ENCODE measurements around the gene KLF13. TPM values are rescaled to one million over a fixed set of nuclear protein-coding genes. Genes with fewer than 3 reads are reported as not detected.
A peak's percentile ranks its signal among the peaks of the same experiment; 100 is the strongest.
"Not testable (repeated sequence)": the region's sequence is repeated elsewhere in the genome, so short reads cannot be mapped to it uniquely, and the experiment has no call there.

Gene KLF13
- total RNA-seq, 2 donors from 2014 or later: 101 to 119 TPM

DNA sequence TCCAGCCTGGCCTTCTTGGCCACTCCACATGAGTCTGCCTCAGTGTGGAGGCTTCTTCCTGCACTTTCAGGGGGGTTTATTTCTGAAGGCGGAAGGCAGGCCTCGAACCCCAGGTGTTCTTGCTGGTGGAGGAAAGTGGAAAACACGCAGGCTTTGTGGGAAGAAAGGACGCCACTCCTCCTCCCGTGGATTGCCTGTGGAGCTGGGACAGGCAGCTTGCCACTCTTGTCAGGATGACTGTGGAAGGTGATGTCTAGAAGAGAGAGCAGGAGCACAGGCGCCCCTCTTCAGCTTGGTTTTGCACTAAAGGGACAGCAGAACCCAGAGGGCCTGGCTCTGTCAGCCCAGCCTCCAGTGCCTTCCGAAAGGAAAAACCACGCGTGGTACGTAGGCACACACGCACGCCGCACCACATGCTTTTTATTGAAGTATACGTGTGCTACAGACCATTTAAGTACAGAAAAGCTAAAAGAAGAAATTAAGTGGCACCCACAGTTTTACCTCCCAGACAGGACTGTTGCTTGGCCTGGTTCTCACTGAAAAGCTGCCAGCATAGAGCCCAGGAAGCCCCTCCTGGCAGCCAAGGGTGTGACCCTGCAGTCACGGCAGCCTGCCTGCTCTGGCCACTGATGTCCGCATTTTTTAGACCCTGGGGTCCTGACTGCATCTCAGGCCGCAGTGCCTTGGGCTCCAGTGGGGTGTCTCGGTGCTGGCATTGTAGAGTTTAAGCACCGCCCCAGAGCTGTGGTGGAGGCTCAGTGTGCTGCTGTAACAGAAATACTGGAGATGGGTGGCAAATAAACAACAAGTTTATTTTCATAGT, 21.6 kb downstream of the KLF13 start:
- peaks cover 63% of the 10 kb centered on the region for H3K36me3 Mint-ChIP-seq (ENCODE audit: low read depth)
- no peaks in the 10 kb centered on the region for H3K9me3 Mint-ChIP-seq
- H3K4me1 Mint-ChIP-seq: peaks cover 75% of the 10 kb centered on the region
- peak overlapping the region; percentile 98 for H3K27ac Mint-ChIP-seq
- no peak for ATAC-seq (replicated peaks)
- no peaks in the 10 kb centered on the region for H3K27me3 Mint-ChIP-seq
- peak overlapping the region; percentile 99 for H3K4me3 Mint-ChIP-seq

DNA sequence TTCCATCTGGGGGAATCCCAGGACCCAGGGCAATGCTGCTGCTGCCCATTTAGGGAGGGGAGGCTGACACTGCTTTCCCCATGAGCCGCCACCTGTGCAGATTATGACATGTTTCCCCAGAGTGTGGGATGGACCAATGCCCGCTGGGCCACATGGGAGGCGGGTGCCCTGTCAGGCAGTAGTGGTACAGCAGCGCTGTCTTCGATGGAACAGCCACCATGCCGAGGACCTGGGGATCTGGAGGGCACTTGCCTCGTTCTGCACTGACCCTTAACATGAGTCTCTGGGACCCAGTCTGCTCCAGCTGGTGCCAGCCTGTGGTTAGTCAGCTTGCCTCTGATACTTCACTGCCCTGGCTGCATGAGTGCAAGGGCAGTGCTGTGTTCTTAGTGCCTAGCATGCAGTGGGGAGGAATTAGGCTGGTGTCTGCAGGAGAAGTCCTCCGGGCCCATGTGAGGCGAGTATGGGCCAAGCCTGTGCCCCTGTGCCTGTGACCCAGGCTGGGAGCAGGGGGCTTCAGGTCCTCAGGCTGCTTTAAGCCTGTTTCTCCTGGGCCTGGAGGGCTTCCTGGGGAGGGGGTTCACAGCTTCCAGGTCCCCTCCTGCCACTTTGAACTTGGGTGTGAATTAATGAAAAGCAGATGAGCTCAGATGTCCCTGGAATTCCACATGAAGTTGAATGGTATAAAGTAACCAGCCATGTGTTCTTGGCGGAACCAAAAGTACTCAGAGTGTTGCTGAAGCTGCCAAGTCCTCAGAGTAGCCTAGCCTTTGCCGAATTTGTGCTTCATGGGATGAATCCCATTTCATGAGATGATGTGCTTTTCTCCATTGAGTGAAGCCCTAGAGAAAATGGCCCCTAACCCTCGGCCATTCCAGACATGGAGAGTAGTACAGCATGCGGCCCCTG, 22.9 kb downstream of the KLF13 start:
- Mint-ChIP-seq H3K27me3 (no peaks in the 10 kb centered on the region), H3K36me3 (ENCODE audit: low read depth) (peaks cover 70% of the 10 kb centered on the region), H3K9me3 (no peaks in the 10 kb centered on the region), H3K4me1 (peaks cover 72% of the 10 kb centered on the region), H3K4me3 (peak overlapping the region; percentile 82), H3K27ac (peak overlapping the region; percentile 95)
- ATAC-seq (replicated peaks): no peak

GRCh38 chr15:31350771-31351170, 24.1 kb downstream of the KLF13 start:
- H3K36me3 Mint-ChIP-seq (ENCODE audit: low read depth): peaks cover 81% of the 10 kb centered on the region
- H3K9me3 Mint-ChIP-seq: no peaks in the 10 kb centered on the region
- no peak for ATAC-seq (replicated peaks)
- peak overlapping the region; percentile 82 for H3K4me3 Mint-ChIP-seq
- H3K27ac Mint-ChIP-seq: peak overlapping the region; percentile 95
- H3K27me3 Mint-ChIP-seq: no peaks in the 10 kb centered on the region
- peaks cover 78% of the 10 kb centered on the region for H3K4me1 Mint-ChIP-seq

DNA sequence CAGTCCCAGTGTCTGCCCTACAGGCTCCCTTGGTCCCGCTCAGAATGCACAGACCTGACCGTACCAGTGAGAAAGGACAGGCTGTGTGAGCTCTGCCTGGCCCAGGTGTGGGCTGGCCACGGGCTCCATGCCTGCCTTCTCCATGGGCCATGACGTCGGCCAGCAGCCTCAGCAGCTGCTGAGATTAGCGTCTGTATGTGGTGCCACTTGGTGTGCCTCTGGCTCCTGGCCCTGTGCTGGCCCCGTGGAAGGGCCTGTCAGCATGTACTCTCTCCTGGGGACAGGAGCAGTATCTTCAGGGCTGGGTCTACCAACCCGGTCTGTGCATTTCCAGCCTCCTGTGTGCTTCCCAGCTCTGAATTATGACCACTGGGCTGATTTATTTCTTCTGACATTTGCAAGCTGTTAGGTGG, 25.7 kb downstream of the KLF13 start:
- peak overlapping the region; percentile 82 for H3K4me3 Mint-ChIP-seq
- H3K36me3 Mint-ChIP-seq (ENCODE audit: low read depth): peaks cover 80% of the 10 kb centered on the region
- peak overlapping the region; percentile 95 for H3K27ac Mint-ChIP-seq
- no peaks in the 10 kb centered on the region for H3K27me3 Mint-ChIP-seq
- no peak for ATAC-seq (replicated peaks)
- peaks cover 77% of the 10 kb centered on the region for H3K4me1 Mint-ChIP-seq
- no peaks in the 10 kb centered on the region for H3K9me3 Mint-ChIP-seq

GRCh38 chr15:31352911-31353811, 26.5 kb downstream of the KLF13 start:
- peak overlapping the region; percentile 95 for H3K27ac Mint-ChIP-seq
- H3K4me3 Mint-ChIP-seq: peak overlapping the region; percentile 82
- H3K4me1 Mint-ChIP-seq: peaks cover 76% of the 10 kb centered on the region
- ATAC-seq (replicated peaks): peak; percentile 37
- H3K36me3 Mint-ChIP-seq (ENCODE audit: low read depth): peaks cover 72% of the 10 kb centered on the region
- H3K27me3 Mint-ChIP-seq: no peaks in the 10 kb centered on the region
- no peaks in the 10 kb centered on the region for H3K9me3 Mint-ChIP-seq

DNA sequence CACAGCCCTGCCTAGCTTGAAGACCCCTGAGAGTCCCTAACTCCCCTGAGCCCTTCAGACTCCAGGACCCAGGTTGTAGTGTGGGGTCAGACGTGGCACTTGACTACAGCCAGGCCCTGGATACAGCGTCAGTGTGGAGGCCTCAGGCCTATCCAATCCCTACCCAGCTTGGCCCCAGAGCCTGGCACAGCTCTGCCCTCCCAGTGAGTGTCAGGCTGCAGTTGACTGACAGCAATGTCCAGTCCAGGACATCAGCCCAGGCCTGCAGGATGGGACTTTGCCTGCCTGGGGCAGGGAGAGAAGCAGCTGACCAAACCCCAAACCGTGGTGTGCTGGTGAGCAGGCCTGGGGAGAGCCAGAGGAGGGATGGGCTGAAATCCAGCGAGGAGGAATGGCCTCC, 27.3 kb downstream of the KLF13 start:
- H3K36me3 Mint-ChIP-seq (ENCODE audit: low read depth): peaks cover 74% of the 10 kb centered on the region
- peak overlapping the region; percentile 82 for H3K4me3 Mint-ChIP-seq
- no peaks in the 10 kb centered on the region for H3K9me3 Mint-ChIP-seq
- no peak for ATAC-seq (replicated peaks)
- no peaks in the 10 kb centered on the region for H3K27me3 Mint-ChIP-seq
- peak overlapping the region; percentile 95 for H3K27ac Mint-ChIP-seq
- peaks cover 83% of the 10 kb centered on the region for H3K4me1 Mint-ChIP-seq

GRCh38 chr15:31356097-31356496, 29.5 kb downstream of the KLF13 start:
- Mint-ChIP-seq H3K4me1 (peaks cover 71% of the 10 kb centered on the region), H3K4me3 (peak overlapping the region; percentile 81), H3K36me3 (ENCODE audit: low read depth) (peaks cover 64% of the 10 kb centered on the region), H3K27ac (peak overlapping the region; percentile 87)
- not testable (repeated sequence) for H3K9me3 Mint-ChIP-seq; H3K27me3 Mint-ChIP-seq; ATAC-seq (replicated peaks)

- Mint-ChIP-seq H3K4me3 (peak overlapping the region; percentile 81), H3K27me3 (no peaks in the 10 kb centered on the region), H3K4me1 (peaks cover 72% of the 10 kb centered on the region), H3K27ac (peak overlapping the region; percentile 87), H3K9me3 (no peaks in the 10 kb centered on the region), H3K36me3 (ENCODE audit: low read depth) (peaks cover 57% of the 10 kb centered on the region)
- ATAC-seq (replicated peaks): no peak
Measured at GRCh38 chr15:31357148-31357547, 30.5 kb downstream of the KLF13 start.

DNA sequence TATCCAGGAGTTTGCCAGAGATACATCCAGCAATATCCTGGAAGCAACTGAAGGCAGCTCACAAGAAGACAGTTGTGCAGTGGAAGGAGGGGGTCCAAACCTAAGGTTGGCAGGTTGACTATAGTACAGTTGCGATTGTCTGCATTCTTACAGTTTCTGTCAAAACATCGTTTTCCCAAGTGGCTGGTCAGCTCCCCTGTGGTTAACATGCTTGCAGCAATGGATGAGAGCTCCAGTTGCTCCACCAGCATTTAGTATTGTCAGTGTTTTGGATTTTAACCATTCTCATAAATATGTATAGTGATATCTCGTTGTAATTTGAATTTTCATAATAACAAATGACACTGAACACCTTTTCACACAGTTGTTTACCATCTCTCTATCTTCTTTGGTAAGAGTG, 31.5 kb downstream of the KLF13 start:
- Mint-ChIP-seq H3K27ac (peak overlapping the region; percentile 87), H3K4me1 (peaks cover 73% of the 10 kb centered on the region), H3K36me3 (ENCODE audit: low read depth) (peaks cover 51% of the 10 kb centered on the region), H3K27me3 (no peaks in the 10 kb centered on the region), H3K4me3 (peak overlapping the region; percentile 81), H3K9me3 (no peaks in the 10 kb centered on the region)
- ATAC-seq (replicated peaks): no peak

- peaks cover 51% of the 10 kb centered on the region for H3K36me3 Mint-ChIP-seq (ENCODE audit: low read depth)
- H3K27ac Mint-ChIP-seq: peak overlapping the region; percentile 87
- peaks cover 76% of the 10 kb centered on the region for H3K4me1 Mint-ChIP-seq
- H3K9me3 Mint-ChIP-seq: no peaks in the 10 kb centered on the region
- no peaks in the 10 kb centered on the region for H3K27me3 Mint-ChIP-seq
- peak overlapping the region; percentile 81 for H3K4me3 Mint-ChIP-seq
- ATAC-seq (replicated peaks): no peak
Measured at GRCh38 chr15:31358957-31359701, 32.5 kb downstream of the KLF13 start.

DNA sequence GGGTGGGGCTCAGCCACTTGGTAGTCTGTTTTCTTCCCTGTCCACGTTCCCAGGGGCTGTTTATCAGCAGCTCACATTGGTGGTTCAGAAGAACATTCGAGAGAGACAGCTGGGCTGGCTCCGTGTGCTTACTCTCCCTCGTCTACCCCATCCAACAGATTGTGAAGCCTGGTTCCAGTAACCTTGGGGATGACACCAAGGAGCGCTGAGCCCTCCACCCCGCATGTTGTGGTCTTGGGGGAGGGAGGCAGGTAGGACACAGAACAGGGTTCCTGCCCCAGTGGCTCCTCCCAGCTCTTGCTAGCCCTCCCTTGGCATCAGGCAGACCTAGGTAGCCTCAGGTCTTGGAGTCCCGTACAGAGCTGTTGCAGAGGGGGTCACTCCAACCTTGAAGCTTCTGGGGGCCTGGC, 33.1 kb downstream of the KLF13 start:
- ATAC-seq (replicated peaks): no peak
- no peaks in the 10 kb centered on the region for H3K27me3 Mint-ChIP-seq
- H3K36me3 Mint-ChIP-seq (ENCODE audit: low read depth): peaks cover 52% of the 10 kb centered on the region
- no peaks in the 10 kb centered on the region for H3K9me3 Mint-ChIP-seq
- peak overlapping the region; percentile 87 for H3K27ac Mint-ChIP-seq
- H3K4me1 Mint-ChIP-seq: peaks cover 81% of the 10 kb centered on the region
- H3K4me3 Mint-ChIP-seq: peak overlapping the region; percentile 81

- Mint-ChIP-seq H3K27ac (peak overlapping the region; percentile 87), H3K4me1 (peaks cover 77% of the 10 kb centered on the region), H3K27me3 (no peaks in the 10 kb centered on the region), H3K9me3 (no peaks in the 10 kb centered on the region), H3K36me3 (ENCODE audit: low read depth) (peaks cover 47% of the 10 kb centered on the region), H3K4me3 (peak overlapping the region; percentile 81)
- no peak for ATAC-seq (replicated peaks)
Measured at GRCh38 chr15:31360158-31360561, 33.5 kb downstream of the KLF13 start.

Data from activated T-helper 17 cell treated with anti-CD3 and anti-CD28 coated beads, Interleukin-2, amount 50 U/mL, for 72 hours (primary cell).